HepG2 (cell line): ENCODE data around the gene LSM6. TPM values are rescaled to one million over a fixed set of nuclear protein-coding genes. Genes with fewer than 3 reads are reported as not detected.

Experiments used
- ADNP ChIP-seq: sonication (generic); formaldehyde crosslinking; IDR thresholded peaks from 2 replicates; pipeline ENCODE4 v1.4.0; 2020; ENCODE audit warnings: missing genetic modification reagents
- ELF1 ChIP-seq: sonication (generic); formaldehyde crosslinking; IDR thresholded peaks from 2 replicates; pipeline ENCODE4 v1.4.0; 2020; ENCODE audit warnings: missing genetic modification reagents
- ELF4 ChIP-seq: sonication (generic); formaldehyde crosslinking; IDR thresholded peaks from 2 replicates; pipeline ENCODE4 v1.5.0; 2020; ENCODE audit warnings: missing genetic modification reagents, mild to moderate bottlenecking, moderate library complexity, borderline replicate concordance
- FOXJ3 ChIP-seq: sonication (generic); formaldehyde crosslinking; IDR thresholded peaks from 2 replicates; pipeline ENCODE4 v1.4.0; 2020; ENCODE audit warnings: missing genetic modification reagents, mild to moderate bottlenecking, borderline replicate concordance
- HNF4A ChIP-seq: sonication (generic); formaldehyde crosslinking; IDR thresholded peaks from 2 replicates; pipeline ENCODE4 v1.4.0; 2020; ENCODE audit warnings: missing genetic modification reagents
- PPARG ChIP-seq: conservative IDR thresholded peaks from 2 replicates; pipeline ENCODE4 v1.6.1; 2016; ENCODE audit warnings: missing biosample characterization, missing genetic modification reagents
- U2AF1 ChIP-seq: fragments of 200-400 bp; formaldehyde crosslinking; optimal IDR thresholded peaks from 2 replicates; pipeline ENCODE3; 2017; ENCODE audit warnings: mild to moderate bottlenecking, low read depth, low read length
- ZBTB20 ChIP-seq: sonication (generic); formaldehyde crosslinking; IDR thresholded peaks from 2 replicates; pipeline ENCODE4 v1.8.1; 2023; ENCODE audit warnings: missing genetic modification reagents, low read depth, mild to moderate bottlenecking, borderline replicate concordance
- ZFYVE20 ChIP-seq: sonication (generic); formaldehyde crosslinking; IDR thresholded peaks from 2 replicates; pipeline ENCODE4 v1.8.0; 2023; ENCODE audit warnings: low read depth, mild to moderate bottlenecking, moderate library complexity, missing genetic modification reagents, borderline replicate concordance
- ZNF430 ChIP-seq: sonication (generic); formaldehyde crosslinking; IDR thresholded peaks from 2 replicates; pipeline ENCODE4 v1.9.0; 2021; ENCODE audit warnings: mild to moderate bottlenecking, missing genetic modification reagents
- polyA plus RNA-seq, 8 experiments: library from polyadenylated mRNA; depleted of rRNA in 3 of 8; stranded (reverse) in 7 of 8; unstranded in 1 of 8; fragments of >200 nt; fragmentation: Illumina TruSeq in 4 of 8; extraction: Trizol in 4 of 8; gene quantifications; 2 replicates each; pipeline versions ENCODE4 v1.2.1 to v1.2.3, GENCODE V29; 2011 to 2016; ENCODE audit warnings: low read depth in 4 of 8, missing spikeins in 1 of 8, mixed read lengths in 1 of 8; ENCODE audit not compliant: insufficient read depth in 1 of 8
- total RNA-seq, 5 experiments: library from RNA; depleted of rRNA; stranded (reverse); fragments of >200 nt; fragmentation: Illumina TruSeq; extraction: Trizol; gene quantifications; 2 replicates each; pipeline ENCODE4 v1.2.3, GENCODE V29; 2016; ENCODE audit warnings: low read depth in 1 of 5
- TF ChIP-seq, protein P1 (sequence below): sonication (generic); formaldehyde crosslinking; IDR thresholded peaks from 2 replicates; pipeline ENCODE4 v1.4.0; 2020; ENCODE audit warnings: mild to moderate bottlenecking, low read depth, missing genetic modification reagents
- TF ChIP-seq, protein P2 (sequence below): sonication (generic); formaldehyde crosslinking; IDR thresholded peaks from 2 replicates; pipeline ENCODE4 v1.5.1; 2020; ENCODE audit warnings: missing genetic modification reagents, mild to moderate bottlenecking, borderline replicate concordance
- TF ChIP-seq, protein P3 (sequence below): sonication (generic); formaldehyde crosslinking; IDR thresholded peaks from 2 replicates; pipeline ENCODE4 v1.5.0; 2020; ENCODE audit warnings: mild to moderate bottlenecking, missing genetic modification reagents, borderline replicate concordance
- TF ChIP-seq, protein P4 (sequence below): sonication (generic); formaldehyde crosslinking; IDR thresholded peaks from 2 replicates; pipeline ENCODE4 v1.9.0; 2021; ENCODE audit warnings: missing genetic modification reagents, borderline replicate concordance
- TF ChIP-seq, protein P5 (sequence below): sonication (generic); formaldehyde crosslinking; IDR thresholded peaks from 2 replicates; pipeline ENCODE4 v1.9.0; 2022; ENCODE audit warnings: missing genetic modification reagents, mild to moderate bottlenecking, borderline replicate concordance

The LSM6 gene
- total and polyA plus RNA-seq, 2 of the 13 experiments (the other 11 are each of a cell fraction or from before 2014, with no cell fraction given): 14.6 to 83.3 TPM

DNA sequence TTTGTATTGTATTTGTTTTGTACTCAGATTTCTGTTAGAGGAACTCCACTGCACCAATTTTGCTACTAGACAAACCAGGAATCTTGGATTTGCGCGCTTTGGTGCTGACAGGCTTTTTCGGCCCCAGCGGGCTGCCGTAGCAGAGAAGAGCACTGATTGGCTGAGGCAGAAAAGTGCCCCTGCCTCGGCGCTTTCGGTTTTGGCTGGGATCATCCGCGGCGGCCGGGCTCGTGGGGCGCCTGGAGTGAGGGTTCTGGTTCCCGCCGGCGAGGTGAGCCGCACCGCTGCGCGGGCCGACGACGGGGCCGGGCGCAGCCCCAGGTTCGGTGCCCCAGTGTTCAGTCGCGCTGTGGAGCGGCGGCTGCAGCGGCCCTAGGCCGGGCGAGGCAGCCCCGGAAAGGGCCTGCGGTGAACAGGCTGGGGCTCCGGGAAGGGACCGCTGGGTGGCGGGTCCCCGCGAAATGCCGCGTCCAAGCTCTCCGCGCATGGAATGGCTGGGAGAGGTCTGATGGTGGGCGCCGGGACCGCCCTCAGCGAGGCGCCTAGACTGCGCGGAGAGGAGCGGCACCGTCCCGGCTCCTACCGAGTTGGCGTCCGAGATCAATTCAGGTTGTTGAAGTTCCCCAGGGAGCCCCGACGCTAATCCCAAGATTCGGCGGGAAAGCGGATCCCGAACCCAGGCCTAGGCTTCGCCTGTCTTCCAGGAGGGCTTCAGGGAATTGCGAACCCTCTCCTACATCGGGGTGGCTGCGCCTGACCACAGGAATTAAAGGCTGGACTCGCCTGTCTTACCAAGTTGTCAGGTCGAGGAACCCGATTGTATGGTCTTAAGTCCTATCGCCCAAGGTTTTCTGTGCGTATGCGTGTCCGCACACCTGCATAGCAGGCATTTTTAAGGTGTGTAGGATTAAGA is at the start of gene LSM6 (continued):
- TF ChIP-seq ELF1 (CRISPR knock-in tag) (peak; percentile 40), ADNP (CRISPR knock-in tag) (no peak), ZFYVE20 (CRISPR knock-in tag) (no peak), HNF4A (CRISPR knock-in tag) (no peak), ZBTB20 (CRISPR knock-in tag) (no peak), U2AF1 (no peak), PPARG (CRISPR knock-in tag) (0 out of 2 replicates have a peak, but pooled peaks have one; percentile 31), FOXJ3 (no peak), ZNF430 (no peak), ELF4 (CRISPR knock-in tag) (no peak)
- TF ChIP-seq, protein P1, sequence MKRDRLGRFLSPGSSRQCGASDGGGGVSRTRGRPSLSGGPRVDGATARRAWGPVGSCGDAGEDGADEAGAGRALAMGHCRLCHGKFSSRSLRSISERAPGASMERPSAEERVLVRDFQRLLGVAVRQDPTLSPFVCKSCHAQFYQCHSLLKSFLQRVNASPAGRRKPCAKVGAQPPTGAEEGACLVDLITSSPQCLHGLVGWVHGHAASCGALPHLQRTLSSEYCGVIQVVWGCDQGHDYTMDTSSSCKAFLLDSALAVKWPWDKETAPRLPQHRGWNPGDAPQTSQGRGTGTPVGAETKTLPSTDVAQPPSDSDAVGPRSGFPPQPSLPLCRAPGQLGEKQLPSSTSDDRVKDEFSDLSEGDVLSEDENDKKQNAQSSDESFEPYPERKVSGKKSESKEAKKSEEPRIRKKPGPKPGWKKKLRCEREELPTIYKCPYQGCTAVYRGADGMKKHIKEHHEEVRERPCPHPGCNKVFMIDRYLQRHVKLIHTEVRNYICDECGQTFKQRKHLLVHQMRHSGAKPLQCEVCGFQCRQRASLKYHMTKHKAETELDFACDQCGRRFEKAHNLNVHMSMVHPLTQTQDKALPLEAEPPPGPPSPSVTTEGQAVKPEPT: no peak
- TF ChIP-seq, protein P2, sequence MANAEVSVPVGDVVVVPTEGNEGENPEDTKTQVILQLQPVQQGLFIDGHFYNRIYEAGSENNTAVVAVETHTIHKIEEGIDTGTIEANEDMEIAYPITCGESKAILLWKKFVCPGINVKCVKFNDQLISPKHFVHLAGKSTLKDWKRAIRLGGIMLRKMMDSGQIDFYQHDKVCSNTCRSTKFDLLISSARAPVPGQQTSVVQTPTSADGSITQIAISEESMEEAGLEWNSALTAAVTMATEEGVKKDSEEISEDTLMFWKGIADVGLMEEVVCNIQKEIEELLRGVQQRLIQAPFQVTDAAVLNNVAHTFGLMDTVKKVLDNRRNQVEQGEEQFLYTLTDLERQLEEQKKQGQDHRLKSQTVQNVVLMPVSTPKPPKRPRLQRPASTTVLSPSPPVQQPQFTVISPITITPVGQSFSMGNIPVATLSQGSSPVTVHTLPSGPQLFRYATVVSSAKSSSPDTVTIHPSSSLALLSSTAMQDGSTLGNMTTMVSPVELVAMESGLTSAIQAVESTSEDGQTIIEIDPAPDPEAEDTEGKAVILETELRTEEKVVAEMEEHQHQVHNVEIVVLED (CRISPR knock-in tag): 0 out of 2 replicates have a peak, but pooled peaks have one; percentile 55
- TF ChIP-seq, protein P3, sequence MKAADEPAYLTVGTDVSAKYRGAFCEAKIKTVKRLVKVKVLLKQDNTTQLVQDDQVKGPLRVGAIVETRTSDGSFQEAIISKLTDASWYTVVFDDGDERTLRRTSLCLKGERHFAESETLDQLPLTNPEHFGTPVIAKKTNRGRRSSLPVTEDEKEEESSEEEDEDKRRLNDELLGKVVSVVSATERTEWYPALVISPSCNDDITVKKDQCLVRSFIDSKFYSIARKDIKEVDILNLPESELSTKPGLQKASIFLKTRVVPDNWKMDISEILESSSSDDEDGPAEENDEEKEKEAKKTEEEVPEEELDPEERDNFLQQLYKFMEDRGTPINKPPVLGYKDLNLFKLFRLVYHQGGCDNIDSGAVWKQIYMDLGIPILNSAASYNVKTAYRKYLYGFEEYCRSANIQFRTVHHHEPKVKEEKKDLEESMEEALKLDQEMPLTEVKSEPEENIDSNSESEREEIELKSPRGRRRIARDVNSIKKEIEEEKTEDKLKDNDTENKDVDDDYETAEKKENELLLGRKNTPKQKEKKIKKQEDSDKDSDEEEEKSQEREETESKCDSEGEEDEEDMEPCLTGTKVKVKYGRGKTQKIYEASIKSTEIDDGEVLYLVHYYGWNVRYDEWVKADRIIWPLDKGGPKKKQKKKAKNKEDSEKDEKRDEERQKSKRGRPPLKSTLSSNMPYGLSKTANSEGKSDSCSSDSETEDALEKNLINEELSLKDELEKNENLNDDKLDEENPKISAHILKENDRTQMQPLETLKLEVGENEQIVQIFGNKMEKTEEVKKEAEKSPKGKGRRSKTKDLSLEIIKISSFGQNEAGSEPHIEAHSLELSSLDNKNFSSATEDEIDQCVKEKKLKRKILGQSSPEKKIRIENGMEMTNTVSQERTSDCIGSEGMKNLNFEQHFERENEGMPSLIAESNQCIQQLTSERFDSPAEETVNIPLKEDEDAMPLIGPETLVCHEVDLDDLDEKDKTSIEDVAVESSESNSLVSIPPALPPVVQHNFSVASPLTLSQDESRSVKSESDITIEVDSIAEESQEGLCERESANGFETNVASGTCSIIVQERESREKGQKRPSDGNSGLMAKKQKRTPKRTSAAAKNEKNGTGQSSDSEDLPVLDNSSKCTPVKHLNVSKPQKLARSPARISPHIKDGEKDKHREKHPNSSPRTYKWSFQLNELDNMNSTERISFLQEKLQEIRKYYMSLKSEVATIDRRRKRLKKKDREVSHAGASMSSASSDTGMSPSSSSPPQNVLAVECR (CRISPR knock-in tag): peak; percentile 90; the same call in 1 of the 2 replicates
- TF ChIP-seq, protein P4, sequence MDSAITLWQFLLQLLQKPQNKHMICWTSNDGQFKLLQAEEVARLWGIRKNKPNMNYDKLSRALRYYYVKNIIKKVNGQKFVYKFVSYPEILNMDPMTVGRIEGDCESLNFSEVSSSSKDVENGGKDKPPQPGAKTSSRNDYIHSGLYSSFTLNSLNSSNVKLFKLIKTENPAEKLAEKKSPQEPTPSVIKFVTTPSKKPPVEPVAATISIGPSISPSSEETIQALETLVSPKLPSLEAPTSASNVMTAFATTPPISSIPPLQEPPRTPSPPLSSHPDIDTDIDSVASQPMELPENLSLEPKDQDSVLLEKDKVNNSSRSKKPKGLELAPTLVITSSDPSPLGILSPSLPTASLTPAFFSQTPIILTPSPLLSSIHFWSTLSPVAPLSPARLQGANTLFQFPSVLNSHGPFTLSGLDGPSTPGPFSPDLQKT: no peak
- TF ChIP-seq, protein P5, sequence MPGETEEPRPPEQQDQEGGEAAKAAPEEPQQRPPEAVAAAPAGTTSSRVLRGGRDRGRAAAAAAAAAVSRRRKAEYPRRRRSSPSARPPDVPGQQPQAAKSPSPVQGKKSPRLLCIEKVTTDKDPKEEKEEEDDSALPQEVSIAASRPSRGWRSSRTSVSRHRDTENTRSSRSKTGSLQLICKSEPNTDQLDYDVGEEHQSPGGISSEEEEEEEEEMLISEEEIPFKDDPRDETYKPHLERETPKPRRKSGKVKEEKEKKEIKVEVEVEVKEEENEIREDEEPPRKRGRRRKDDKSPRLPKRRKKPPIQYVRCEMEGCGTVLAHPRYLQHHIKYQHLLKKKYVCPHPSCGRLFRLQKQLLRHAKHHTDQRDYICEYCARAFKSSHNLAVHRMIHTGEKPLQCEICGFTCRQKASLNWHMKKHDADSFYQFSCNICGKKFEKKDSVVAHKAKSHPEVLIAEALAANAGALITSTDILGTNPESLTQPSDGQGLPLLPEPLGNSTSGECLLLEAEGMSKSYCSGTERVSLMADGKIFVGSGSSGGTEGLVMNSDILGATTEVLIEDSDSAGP (CRISPR knock-in tag): peak; percentile 87; the same call in 1 of the 2 replicates
